Measurements from ENCODE around the gene KCNIP1. TPM values are rescaled to one million over a fixed set of nuclear protein-coding genes. Genes with fewer than 3 reads are reported as not detected.

KCNIP1 gene
- total and polyA plus RNA-seq, 8 donors: 0.35 to 4.9 (median 2.5) TPM

- ATAC-seq (no peak), DNase-seq (no peak)
- no peak for TF ChIP-seq CTCF (IDR thresholded peaks at IDR 0.05)
- H3K4me1 ChIP-seq: peaks cover 3 to 11% of the 10 kb centered on the region in 2 donors
- H3K27me3 ChIP-seq: no peaks in the 10 kb centered on the region
- no peak overlapping the region for H3K4me3 ChIP-seq
- no peaks in the 10 kb centered on the region for H3K9me3 ChIP-seq
- no peak overlapping the region for H3K27ac ChIP-seq
- intact Hi-C loops (cut with DNase I): no loop called here
- H3K36me3 ChIP-seq: no peaks in the 10 kb centered on the region
Measured at GRCh38 chr5:170486371-170486770, 17.4 kb upstream of the KCNIP1 start.

GRCh38 chr5:170488570-170488969, 15.2 kb upstream of the KCNIP1 start:
- Histone ChIP-seq H3K27ac (no peak overlapping the region), H3K27me3 (no peaks in the 10 kb centered on the region), H3K4me3 (no peak overlapping the region), H3K36me3 (no peaks in the 10 kb centered on the region), H3K4me1 (peaks cover 7 to 17% of the 10 kb centered on the region in 2 donors), H3K9me3 (no peaks in the 10 kb centered on the region)
- TF ChIP-seq CTCF (IDR thresholded peaks at IDR 0.05): no peak
- ATAC-seq (no peak), DNase-seq (no peak)
- intact Hi-C loops (cut with DNase I): no loop called here

GRCh38 chr5:170489199-170489598, 14.6 kb upstream of the KCNIP1 start:
- H3K9me3 ChIP-seq: no peaks in the 10 kb centered on the region
- no peak for TF ChIP-seq CTCF (IDR thresholded peaks at IDR 0.05)
- H3K27me3 ChIP-seq: no peaks in the 10 kb centered on the region
- intact Hi-C loops (cut with DNase I): no loop called here
- H3K4me1 ChIP-seq: peaks cover 7 to 17% of the 10 kb centered on the region in 2 donors
- DNase-seq: no peak
- no peak for ATAC-seq
- H3K4me3 ChIP-seq: no peak overlapping the region
- H3K36me3 ChIP-seq: no peaks in the 10 kb centered on the region
- no peak overlapping the region for H3K27ac ChIP-seq

- H3K4me3 ChIP-seq: no peak overlapping the region
- H3K36me3 ChIP-seq: no peaks in the 10 kb centered on the region
- H3K27me3 ChIP-seq: no peaks in the 10 kb centered on the region
- no peak overlapping the region for H3K27ac ChIP-seq
- intact Hi-C loops (cut with DNase I): no loop called here
- H3K9me3 ChIP-seq: no peaks in the 10 kb centered on the region
- DNase-seq (no peak), ATAC-seq (no peak)
- TF ChIP-seq CTCF (IDR thresholded peaks at IDR 0.05): no peak
- H3K4me1 ChIP-seq: peaks cover 7 to 17% of the 10 kb centered on the region in 2 donors
Measured at GRCh38 chr5:170490381-170490780, 13.4 kb upstream of the KCNIP1 start.

DNA sequence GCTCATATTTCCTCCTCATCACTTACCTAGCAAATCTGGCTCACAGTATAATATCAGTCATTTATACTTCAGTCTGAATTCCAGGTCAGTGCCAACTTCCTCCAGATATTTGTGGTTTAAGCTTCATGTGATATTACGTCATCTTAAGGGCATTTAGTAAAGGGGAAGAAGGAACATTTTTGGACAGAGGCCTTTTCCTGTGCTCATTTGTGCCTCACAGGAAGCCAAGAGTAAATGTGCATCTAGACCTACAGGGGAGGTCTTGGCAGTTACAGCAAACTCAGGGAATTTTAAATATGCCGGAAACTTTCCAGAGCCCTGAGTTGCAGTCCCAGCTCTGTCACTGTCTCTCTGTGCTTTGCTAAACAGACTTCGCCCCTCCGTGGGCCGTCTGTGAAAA, 12.3 kb upstream of the KCNIP1 start:
- TF ChIP-seq CTCF (IDR thresholded peaks at IDR 0.05): no peak
- DNase-seq (peak in 2 of 4 donors; percentile 46 to 53), ATAC-seq (peak; percentile 66)
- Histone ChIP-seq H3K9me3 (no peaks in the 10 kb centered on the region), H3K27ac (no peak overlapping the region), H3K27me3 (no peaks in the 10 kb centered on the region), H3K4me1 (peaks cover 7 to 17% of the 10 kb centered on the region in 2 donors), H3K4me3 (no peak overlapping the region), H3K36me3 (no peaks in the 10 kb centered on the region)
- intact Hi-C loops (cut with DNase I): no loop called here

All from left lung (tissue), 10 donors.